Tibial nerve (tissue), 4 donors: ENCODE data around the gene MEIOB. TPM values are rescaled to one million over a fixed set of nuclear protein-coding genes. Genes with fewer than 3 reads are reported as not detected.

ENCODE experiments used
- DNase-seq, 2 donors: peaks; one replicate each; pipeline ENCODE4 v3.0.0-alpha.2; 2019; ENCODE audit warnings: low spot score in 2 of 2
- H3K27ac ChIP-seq, 4 donors: fragments of 200-600 bp; sonication (generic) in 3 of 4; one replicate each; pipeline ENCODE4 v1.5.1; 2017 to 2019; ENCODE audit warnings: mild to moderate bottlenecking in 1 of 4
- H3K27me3 ChIP-seq, 2 donors: fragments of 200-600 bp; sonication (generic) in 1 of 2; one replicate each; pipeline versions ENCODE4 v1.5.1 to v1.6.0; 2017 to 2019
- H3K36me3 ChIP-seq, 3 donors: fragments of 200-600 bp; sonication (generic); one replicate each; pipeline ENCODE4 v1.5.1; 2018 to 2019
- H3K4me1 ChIP-seq, 4 donors: fragments of 200-600 bp; sonication (generic) in 3 of 4; one replicate each; pipeline ENCODE4 v1.5.1; 2017 to 2019
- H3K4me3 ChIP-seq, 4 donors: fragments of 200-600 bp; sonication (generic) in 3 of 4; one replicate each; pipeline ENCODE4 v1.5.1; 2017 to 2019; ENCODE audit warnings: mild to moderate bottlenecking in 1 of 4, moderate library complexity in 1 of 4
- H3K9me3 ChIP-seq, 4 donors: fragments of 200-600 bp; sonication (generic) in 3 of 4; one replicate each; pipeline ENCODE4 v1.5.1; 2017 to 2019
- EP300 ChIP-seq, 2 donors: sonication (generic); formaldehyde crosslinking; IDR thresholded peaks; one replicate each; pipeline ENCODE4 v1.6.1; 2017; ENCODE audit warnings: antibody characterized with exemption in 2 of 2, mild to moderate bottlenecking in 1 of 2
- POLR2A ChIP-seq, 2 donors: fragments of 450-650 bp; IDR thresholded peaks; one replicate each; pipeline ENCODE4 v1.6.1; 2017; ENCODE audit warnings: antibody characterized with exemption in 2 of 2, mild to moderate bottlenecking in 2 of 2, moderate library complexity in 2 of 2
- WGBS, 2 donors: methylation state at CpG; one replicate each; pipeline ENCODE4 v1.1.5; 2018; 5-methylcytosine and 5-hydroxymethylcytosine counted together
- total RNA-seq, 4 donors: library from RNA; depleted of rRNA; stranded (reverse); fragments of >200 nt; gene quantifications; one replicate each; pipeline ENCODE4 v1.1.0, GENCODE V29; 2016
- TF ChIP-seq, protein P1 (sequence below), 5 experiments: fragments of 200-600 bp in 3 of 5; fragments of 450-650 bp in 2 of 5; sonication (generic) in 3 of 5; IDR thresholded peaks; one replicate each; pipeline ENCODE4 v1.5.1; 2016 to 2019; ENCODE audit warnings: antibody characterized with exemption in 5 of 5, mild to moderate bottlenecking in 3 of 5, moderate library complexity in 2 of 5

The MEIOB gene
- total RNA-seq, 4 donors from 2014 or later: not detected

DNA sequence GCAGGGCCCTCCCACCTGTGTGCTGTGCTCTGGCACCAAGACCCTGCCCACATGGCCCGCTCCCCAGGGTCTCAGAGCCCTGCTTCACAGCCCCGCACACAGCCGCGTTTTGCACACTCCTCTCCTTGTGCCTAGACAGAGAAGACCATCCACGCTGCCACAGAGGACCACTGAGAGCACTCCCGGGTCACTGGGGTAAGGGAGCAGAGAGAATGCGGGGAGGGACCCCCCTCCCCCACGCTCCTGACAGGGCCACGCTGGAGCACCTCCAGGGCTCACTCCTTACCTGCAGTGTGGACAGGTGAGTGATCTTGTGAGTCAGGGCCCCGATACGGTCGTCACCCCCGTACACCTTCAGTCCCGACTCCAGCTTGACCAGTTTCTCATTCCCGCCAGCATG is 52.4 kb downstream of the MEIOB start:
- TF ChIP-seq, protein P1, sequence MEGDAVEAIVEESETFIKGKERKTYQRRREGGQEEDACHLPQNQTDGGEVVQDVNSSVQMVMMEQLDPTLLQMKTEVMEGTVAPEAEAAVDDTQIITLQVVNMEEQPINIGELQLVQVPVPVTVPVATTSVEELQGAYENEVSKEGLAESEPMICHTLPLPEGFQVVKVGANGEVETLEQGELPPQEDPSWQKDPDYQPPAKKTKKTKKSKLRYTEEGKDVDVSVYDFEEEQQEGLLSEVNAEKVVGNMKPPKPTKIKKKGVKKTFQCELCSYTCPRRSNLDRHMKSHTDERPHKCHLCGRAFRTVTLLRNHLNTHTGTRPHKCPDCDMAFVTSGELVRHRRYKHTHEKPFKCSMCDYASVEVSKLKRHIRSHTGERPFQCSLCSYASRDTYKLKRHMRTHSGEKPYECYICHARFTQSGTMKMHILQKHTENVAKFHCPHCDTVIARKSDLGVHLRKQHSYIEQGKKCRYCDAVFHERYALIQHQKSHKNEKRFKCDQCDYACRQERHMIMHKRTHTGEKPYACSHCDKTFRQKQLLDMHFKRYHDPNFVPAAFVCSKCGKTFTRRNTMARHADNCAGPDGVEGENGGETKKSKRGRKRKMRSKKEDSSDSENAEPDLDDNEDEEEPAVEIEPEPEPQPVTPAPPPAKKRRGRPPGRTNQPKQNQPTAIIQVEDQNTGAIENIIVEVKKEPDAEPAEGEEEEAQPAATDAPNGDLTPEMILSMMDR (IDR thresholded peaks at IDR 0.05): no peak
- TF ChIP-seq EP300 (IDR thresholded peaks at IDR 0.05) (no peak), POLR2A (IDR thresholded peaks at IDR 0.05) (no peak)
- no peak overlapping the region for H3K27ac ChIP-seq
- H3K36me3 ChIP-seq: peaks cover 0 to 84% (median 23%) of the 10 kb centered on the region in 3 donors
- H3K27me3 ChIP-seq: no peaks in the 10 kb centered on the region
- WGBS, 2 donors: 95% methylated on average over 9 of the region's 15 CpGs
- DNase-seq: no peak
- no peaks in the 10 kb centered on the region for H3K9me3 ChIP-seq
- peaks cover 0 to 23% (median 7%) of the 10 kb centered on the region in 4 donors for H3K4me1 ChIP-seq
- H3K4me3 ChIP-seq: no peak overlapping the region

DNA sequence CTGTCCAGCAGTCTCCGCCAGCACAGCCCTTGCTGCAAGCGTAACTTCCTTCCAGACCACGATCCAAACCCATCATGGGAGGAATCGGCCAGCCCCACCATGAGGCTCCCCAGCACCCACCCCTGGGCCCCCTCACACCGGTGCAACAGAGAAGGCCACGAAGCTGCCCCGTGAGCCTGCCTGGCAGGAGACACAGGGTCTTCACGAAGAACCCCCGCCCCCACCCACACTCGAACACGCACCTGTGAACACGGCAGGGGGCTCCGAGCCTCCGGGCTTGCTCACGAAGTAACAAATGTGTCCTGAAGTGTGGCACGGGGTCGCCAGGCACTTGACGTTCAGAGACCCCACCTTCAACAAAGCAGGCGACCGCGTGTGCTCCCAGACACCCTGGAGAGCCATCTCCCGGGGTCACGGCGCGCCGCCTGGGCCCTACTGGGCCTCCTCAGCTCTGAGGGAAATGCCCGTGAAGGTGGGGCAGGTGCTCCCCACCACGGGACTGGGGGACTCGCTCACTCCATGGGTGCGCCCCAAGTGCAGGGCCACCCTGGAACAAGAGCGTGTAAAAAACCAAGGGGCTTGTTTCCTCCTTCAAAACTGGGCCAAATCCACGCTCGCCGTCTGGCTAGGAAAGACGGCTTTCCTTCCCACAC is 53.0 kb downstream of the MEIOB start:
- no peak overlapping the region for H3K4me3 ChIP-seq
- no peak overlapping the region for H3K27ac ChIP-seq
- H3K36me3 ChIP-seq: peaks cover 0 to 89% (median 23%) of the 10 kb centered on the region in 3 donors
- H3K9me3 ChIP-seq: no peaks in the 10 kb centered on the region
- WGBS, 2 donors: 92 to 94% methylated on average over 32 to 35 of the region's 35 CpGs
- no peak for DNase-seq
- no peaks in the 10 kb centered on the region for H3K27me3 ChIP-seq
- TF ChIP-seq, protein P1 (IDR thresholded peaks at IDR 0.05): no peak
- no peak for TF ChIP-seq POLR2A (IDR thresholded peaks at IDR 0.05)
- TF ChIP-seq EP300 (IDR thresholded peaks at IDR 0.05): no peak
- peaks cover 0 to 17% (median 4%) of the 10 kb centered on the region in 4 donors for H3K4me1 ChIP-seq

DNA sequence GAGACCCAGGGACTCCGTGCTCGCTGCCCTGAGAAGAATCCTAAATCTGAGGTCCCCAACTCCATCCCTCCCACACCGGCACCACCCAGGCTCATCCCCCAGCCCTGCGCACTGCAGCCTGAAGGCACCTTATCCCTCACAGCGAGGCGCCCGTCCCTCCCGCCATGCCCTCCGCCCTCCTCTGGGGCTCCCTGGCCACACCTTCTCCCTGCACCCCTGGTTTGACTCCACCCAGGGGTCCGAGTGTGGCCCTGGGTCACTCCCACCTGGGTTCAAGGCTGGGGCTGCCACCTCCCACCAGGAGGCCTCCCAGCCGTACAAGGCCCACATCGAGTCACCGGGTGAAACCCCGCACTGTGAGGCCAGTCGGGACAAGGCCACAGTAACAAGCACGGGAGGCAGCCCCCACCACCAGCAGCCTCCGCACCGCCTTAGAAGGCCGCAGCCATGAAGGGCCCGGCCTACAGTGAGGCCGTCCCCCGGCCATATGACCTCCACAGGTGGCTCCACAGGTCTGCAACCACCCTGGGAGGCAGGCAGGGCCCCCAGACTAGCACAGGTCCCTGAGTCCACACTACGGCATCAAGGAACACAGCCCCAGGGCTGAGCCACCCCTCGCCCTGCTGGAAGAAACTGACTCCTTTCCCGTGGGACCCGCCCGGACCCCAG is 53.6 kb downstream of the MEIOB start:
- DNase-seq: no peak
- Histone ChIP-seq H3K4me3 (no peak overlapping the region), H3K27me3 (no peaks in the 10 kb centered on the region), H3K27ac (no peak overlapping the region), H3K9me3 (no peaks in the 10 kb centered on the region), H3K4me1 (peaks cover 0 to 11% (median 2%) of the 10 kb centered on the region in 4 donors), H3K36me3 (peaks cover 0 to 95% (median 23%) of the 10 kb centered on the region in 3 donors)
- 93 to 95% methylated on average over 19 to 24 of the region's 27 CpGs for WGBS, 2 donors
- no peak for TF ChIP-seq POLR2A (IDR thresholded peaks at IDR 0.05)
- TF ChIP-seq, protein P1 (IDR thresholded peaks at IDR 0.05): no peak
- TF ChIP-seq EP300 (IDR thresholded peaks at IDR 0.05): no peak

DNA sequence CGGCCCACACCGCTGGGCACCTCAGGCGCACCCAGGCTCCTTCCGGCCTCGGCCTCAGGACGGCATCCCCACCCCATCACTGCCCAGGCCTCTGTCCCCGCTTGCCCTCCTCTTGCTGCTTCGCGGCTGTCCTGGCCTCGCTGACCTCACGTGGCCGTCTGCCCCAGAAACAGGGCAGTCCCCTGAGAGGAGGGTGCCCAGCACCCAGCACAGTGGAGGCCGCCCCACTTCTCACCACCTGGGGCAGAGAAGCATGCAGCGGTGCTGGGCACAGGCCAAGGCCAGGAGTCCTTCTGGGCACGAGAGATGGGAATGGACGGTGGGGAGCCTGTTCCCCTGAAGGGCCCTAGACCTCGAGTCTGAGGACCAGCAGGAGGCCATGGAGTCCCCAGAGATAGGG is 54.2 kb downstream of the MEIOB start:
- Histone ChIP-seq H3K9me3 (no peaks in the 10 kb centered on the region), H3K4me3 (no peak overlapping the region), H3K4me1 (peaks cover 0 to 12% (median 2%) of the 10 kb centered on the region in 4 donors), H3K27ac (no peak overlapping the region), H3K36me3 (peaks cover 0 to 99% (median 21%) of the 10 kb centered on the region in 3 donors), H3K27me3 (no peaks in the 10 kb centered on the region)
- DNase-seq: no peak
- TF ChIP-seq, protein P1 (IDR thresholded peaks at IDR 0.05): no peak
- no peak for TF ChIP-seq POLR2A (IDR thresholded peaks at IDR 0.05)
- no peak for TF ChIP-seq EP300 (IDR thresholded peaks at IDR 0.05)
- 90 to 91% methylated on average over 17 of the region's 17 CpGs for WGBS, 2 donors

DNA sequence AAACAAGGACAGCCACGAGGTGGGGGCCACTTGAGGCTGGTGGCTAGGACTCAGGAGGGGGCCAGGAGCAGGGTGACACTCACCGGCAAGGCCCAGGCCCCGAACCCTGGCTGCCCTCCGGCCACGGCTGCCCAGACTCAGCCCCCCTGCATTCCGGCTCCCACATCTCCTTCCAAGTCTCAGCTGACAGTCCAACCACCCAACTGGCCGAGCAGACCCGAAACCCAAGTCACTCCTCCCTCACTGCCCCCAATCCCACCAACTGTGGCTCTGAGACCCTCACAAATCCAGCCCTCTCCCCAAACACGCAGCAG is 54.7 kb downstream of the MEIOB start:
- Histone ChIP-seq H3K9me3 (no peaks in the 10 kb centered on the region), H3K4me3 (no peak overlapping the region), H3K27me3 (no peaks in the 10 kb centered on the region), H3K36me3 (peaks cover 0 to 95% (median 16%) of the 10 kb centered on the region in 3 donors), H3K4me1 (peaks cover 0 to 15% (median 2%) of the 10 kb centered on the region in 4 donors), H3K27ac (no peak overlapping the region)
- TF ChIP-seq EP300 (IDR thresholded peaks at IDR 0.05) (no peak), POLR2A (IDR thresholded peaks at IDR 0.05) (no peak)
- TF ChIP-seq, protein P1 (IDR thresholded peaks at IDR 0.05): no peak
- no peak for DNase-seq
- WGBS, 2 donors: 93 to 95% methylated on average over 9 of the region's 9 CpGs
